ENCODE measurements around the gene PEPD.

- TF ChIP-seq, protein P1, sequence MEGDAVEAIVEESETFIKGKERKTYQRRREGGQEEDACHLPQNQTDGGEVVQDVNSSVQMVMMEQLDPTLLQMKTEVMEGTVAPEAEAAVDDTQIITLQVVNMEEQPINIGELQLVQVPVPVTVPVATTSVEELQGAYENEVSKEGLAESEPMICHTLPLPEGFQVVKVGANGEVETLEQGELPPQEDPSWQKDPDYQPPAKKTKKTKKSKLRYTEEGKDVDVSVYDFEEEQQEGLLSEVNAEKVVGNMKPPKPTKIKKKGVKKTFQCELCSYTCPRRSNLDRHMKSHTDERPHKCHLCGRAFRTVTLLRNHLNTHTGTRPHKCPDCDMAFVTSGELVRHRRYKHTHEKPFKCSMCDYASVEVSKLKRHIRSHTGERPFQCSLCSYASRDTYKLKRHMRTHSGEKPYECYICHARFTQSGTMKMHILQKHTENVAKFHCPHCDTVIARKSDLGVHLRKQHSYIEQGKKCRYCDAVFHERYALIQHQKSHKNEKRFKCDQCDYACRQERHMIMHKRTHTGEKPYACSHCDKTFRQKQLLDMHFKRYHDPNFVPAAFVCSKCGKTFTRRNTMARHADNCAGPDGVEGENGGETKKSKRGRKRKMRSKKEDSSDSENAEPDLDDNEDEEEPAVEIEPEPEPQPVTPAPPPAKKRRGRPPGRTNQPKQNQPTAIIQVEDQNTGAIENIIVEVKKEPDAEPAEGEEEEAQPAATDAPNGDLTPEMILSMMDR (IDR thresholded peaks at IDR 0.05; ENCODE audit: extremely low read depth in 1 of 2, insufficient read depth in 1 of 2, low read depth in 1 of 2, low read length in 2 of 2) = no peak
- TF ChIP-seq MYC (IDR thresholded peaks at IDR 0.05; ENCODE audit: low read depth, low read length) (no peak), FOS (IDR thresholded peaks at IDR 0.05; ENCODE audit: borderline replicate concordance, insufficient read depth, low read length) (no peak), EZH2 (IDR thresholded peaks at IDR 0.05; ENCODE audit: borderline replicate concordance, low read depth, low read length, severe bottlenecking) (no peak), POLR2A (IDR thresholded peaks at IDR 0.05; ENCODE audit: low read depth, low read length) (no peak)
These were observed 64.8 kb downstream of the PEPD start for GRCh38 chr19:33456845-33457220.
